Neuron (in vitro differentiated cells): ENCODE results near the gene KCNE2.
"Not testable (repeated sequence)": the region's sequence is repeated elsewhere in the genome, so short reads cannot be mapped to it uniquely, and the experiment has no call there.

ENCODE experiments used
- H2AFZ ChIP-seq: one replicate; pipeline ENCODE4 v1.6.1; 2013; ENCODE audit warnings: low read depth, mild to moderate bottlenecking, inconsistent platforms, low read length, moderate library complexity
- H3K27me3 ChIP-seq: one replicate; pipeline ENCODE4 v1.6.1; 2013; ENCODE audit warnings: low read length; ENCODE audit not compliant: insufficient read depth
- H3K36me3 ChIP-seq: one replicate; pipeline ENCODE4 v1.6.1; 2013; ENCODE audit warnings: low read length; ENCODE audit not compliant: insufficient read depth
- H3K4me1 ChIP-seq: one replicate; pipeline ENCODE4 v1.6.1; 2013; ENCODE audit warnings: low read length; ENCODE audit not compliant: insufficient read depth
- H3K4me3 ChIP-seq: 2 replicates; pipeline ENCODE4 v1.5.1; 2013; ENCODE audit warnings: mild to moderate bottlenecking, low read length, moderate library complexity
- H3K9me3 ChIP-seq: one replicate; pipeline ENCODE4 v1.6.1; 2013; ENCODE audit warnings: low read length

Gene KCNE2

DNA sequence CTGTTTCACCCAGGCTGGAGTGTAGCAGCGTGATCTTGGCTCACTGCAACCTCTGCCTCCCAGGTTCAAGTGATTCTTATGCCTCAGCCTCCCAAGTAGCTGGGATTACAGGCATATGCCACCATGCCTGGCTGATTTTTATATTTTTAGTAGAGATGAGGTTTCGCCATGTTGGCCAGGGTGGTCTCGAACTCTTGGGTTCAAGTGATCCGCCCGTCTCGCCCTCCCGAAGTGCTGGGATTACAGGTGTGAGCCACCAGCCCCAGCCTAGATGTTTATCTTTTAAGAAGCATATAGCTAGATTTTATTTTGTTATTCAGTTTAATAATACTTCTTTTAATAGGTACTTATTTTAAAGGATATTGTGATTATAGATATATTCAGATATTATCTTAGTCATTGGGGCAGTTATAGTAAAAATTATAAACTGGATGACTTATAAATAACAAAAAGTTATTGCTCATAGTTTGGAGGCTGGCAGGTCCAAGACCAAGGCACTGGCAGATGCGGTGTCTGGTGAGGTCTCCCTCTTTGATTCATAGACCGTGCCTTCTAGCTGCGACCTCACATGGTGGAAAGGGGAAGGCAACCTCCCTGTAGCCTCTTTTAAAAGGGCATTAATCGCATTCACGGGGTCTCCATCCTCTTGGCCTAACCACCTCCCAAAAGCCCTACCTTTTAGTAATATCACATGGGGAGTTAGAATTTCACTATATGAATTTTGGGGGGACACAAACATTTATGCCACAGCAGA is 3.1 kb upstream of the KCNE2 start:
- H3K36me3 ChIP-seq = no peaks in the 10 kb centered on the region
- no peak overlapping the region for H2AFZ ChIP-seq
- no peaks in the 10 kb centered on the region for H3K4me1 ChIP-seq
- no peak overlapping the region for H3K4me3 ChIP-seq
- H3K27me3 ChIP-seq = no peaks in the 10 kb centered on the region
- H3K9me3 ChIP-seq = no peaks in the 10 kb centered on the region

DNA sequence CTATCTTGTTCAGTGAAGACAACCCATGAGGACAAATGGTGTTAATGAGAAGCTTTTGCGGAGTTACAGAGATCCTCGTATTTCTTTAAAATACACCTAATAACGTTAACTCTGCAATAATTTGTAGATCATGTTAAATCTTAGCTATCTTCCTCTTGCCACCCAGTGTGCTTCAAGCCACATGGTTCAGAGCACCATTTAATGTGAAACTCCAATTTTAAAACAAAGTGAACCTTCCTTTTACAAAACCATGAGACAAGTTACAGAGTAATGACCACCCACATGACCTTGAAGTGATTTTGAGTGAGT is 1.7 kb upstream of the KCNE2 start:
- Histone ChIP-seq H3K9me3 (no peaks in the 10 kb centered on the region), H3K4me3 (no peak overlapping the region), H3K36me3 (no peaks in the 10 kb centered on the region), H3K27me3 (no peaks in the 10 kb centered on the region), H2AFZ (no peak overlapping the region), H3K4me1 (no peaks in the 10 kb centered on the region)

DNA sequence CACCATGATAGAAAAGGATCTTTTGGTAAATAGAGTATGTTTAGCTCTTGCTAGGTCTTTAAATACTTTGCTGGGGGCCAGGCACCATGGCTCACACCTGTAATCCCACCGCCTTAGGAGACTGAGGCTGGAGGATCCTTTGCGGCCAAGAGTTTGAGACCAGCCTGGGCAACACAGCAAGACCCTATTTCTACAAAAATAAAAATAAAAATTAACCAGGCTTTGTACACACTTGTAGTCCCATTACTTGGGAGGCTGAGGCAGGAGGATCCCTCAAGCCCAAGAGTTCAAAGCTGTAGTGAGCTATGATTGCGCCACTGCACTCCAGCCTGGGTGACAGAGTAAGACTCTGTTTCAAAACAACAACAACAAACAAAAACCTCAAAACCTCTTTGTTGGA is 1.1 kb upstream of the KCNE2 start:
- Histone ChIP-seq H3K4me3 (no peak overlapping the region), H3K27me3 (no peaks in the 10 kb centered on the region), H3K36me3 (no peaks in the 10 kb centered on the region), H3K9me3 (no peaks in the 10 kb centered on the region), H3K4me1 (peaks cover 2% of the 10 kb centered on the region), H2AFZ (no peak overlapping the region)

DNA sequence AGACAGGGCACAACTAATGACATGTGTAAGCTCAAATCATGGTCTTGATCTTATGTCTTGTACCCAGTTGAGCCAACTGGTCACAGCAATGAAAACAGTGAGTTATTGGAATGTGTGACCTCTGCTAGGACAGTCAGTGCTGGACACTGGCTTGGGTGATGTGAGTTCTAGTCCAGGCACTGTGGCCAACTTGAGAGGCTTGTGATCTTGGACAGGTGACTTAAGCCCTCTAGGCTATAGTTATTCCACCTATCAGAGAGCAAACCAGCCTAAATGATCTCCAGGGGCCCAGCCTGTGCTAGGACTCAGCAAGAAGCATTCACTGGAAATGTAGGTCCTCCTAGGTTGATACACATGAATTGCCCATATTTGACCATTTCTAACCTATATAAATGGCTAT is 1.1 kb downstream of the KCNE2 start:
- Histone ChIP-seq H3K4me1 (peaks cover 2% of the 10 kb centered on the region), H3K36me3 (no peaks in the 10 kb centered on the region), H3K27me3 (no peaks in the 10 kb centered on the region), H3K4me3 (no peak overlapping the region), H3K9me3 (no peaks in the 10 kb centered on the region), H2AFZ (no peak overlapping the region)

DNA sequence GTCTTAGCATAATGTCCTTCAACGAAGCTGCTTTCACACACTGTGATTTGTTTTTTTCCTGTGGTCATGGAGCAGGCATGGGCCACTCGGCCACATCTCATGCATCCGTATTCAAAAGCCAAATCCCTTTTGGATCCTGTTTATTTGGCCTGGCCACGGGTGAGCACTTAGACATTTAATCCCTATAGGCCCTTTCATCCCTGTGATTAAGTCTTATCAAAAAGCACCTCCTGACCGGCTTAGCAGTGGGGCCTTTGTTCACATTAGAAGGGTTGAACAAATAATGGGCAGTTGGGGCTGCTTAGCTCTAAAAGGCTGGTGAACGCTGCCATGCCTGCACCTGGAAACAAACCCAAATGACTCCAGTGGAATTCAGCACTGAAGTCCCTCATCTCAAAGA is 2.0 kb downstream of the KCNE2 start:
- Histone ChIP-seq H3K27me3 (no peaks in the 10 kb centered on the region), H3K36me3 (no peaks in the 10 kb centered on the region), H3K4me3 (no peak overlapping the region), H2AFZ (no peak overlapping the region), H3K9me3 (no peaks in the 10 kb centered on the region), H3K4me1 (peaks cover 2% of the 10 kb centered on the region)

DNA sequence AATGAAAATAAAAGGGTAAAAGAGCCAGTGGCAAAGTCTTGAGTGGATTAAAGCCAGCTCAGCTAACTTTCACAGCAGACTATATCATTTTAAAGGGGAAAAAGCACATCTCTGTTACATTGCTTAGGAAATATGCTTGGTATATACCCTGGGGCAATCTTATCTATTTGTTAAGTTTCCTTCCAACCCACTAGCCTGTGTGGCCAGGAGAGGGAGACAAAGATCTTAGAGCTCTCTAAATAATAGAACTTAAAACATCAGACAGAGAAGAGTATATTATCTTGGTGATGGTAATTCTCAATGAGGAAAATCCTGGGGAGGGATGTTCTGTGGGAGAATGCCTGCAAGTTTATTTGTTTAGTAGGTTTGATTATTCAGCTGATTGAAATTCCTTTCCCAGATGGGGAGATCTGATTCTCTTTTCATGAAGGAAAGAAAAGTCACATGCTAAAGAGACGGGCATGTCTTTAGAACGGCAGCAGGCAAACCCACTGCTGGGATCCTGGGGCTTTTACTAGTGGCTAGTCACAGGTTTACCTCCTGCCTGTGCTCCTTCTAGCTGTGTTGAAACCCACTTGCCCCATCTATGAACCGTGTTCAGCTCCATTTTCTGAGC is 3.6 kb downstream of the KCNE2 start:
- Histone ChIP-seq H2AFZ (no peak overlapping the region), H3K27me3 (no peaks in the 10 kb centered on the region), H3K4me3 (no peak overlapping the region), H3K9me3 (no peaks in the 10 kb centered on the region), H3K4me1 (peaks cover 2% of the 10 kb centered on the region), H3K36me3 (no peaks in the 10 kb centered on the region)

DNA sequence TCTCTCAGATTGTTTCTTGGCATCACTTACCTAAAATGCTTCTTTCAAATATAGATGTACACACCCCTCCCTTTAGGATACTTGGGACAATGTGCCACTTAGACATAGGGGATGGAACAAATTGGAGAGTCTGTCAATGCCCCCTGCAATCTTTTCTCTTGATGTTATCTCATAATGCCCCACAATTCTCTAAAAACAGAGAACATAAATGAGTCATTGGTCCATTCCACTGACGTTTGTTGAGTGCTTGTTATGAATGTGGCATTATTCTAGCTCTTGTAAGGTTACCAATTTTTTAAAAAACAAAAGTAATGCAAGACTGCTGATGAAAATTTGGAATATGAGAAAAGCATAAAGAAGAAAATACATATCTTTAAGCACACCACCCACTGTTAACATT is 5.9 kb downstream of the KCNE2 start:
- H3K36me3 ChIP-seq = no peaks in the 10 kb centered on the region
- no peak overlapping the region for H2AFZ ChIP-seq
- H3K9me3 ChIP-seq = no peaks in the 10 kb centered on the region
- no peaks in the 10 kb centered on the region for H3K27me3 ChIP-seq
- H3K4me1 ChIP-seq = peaks cover 2% of the 10 kb centered on the region
- H3K4me3 ChIP-seq = no peak overlapping the region

DNA sequence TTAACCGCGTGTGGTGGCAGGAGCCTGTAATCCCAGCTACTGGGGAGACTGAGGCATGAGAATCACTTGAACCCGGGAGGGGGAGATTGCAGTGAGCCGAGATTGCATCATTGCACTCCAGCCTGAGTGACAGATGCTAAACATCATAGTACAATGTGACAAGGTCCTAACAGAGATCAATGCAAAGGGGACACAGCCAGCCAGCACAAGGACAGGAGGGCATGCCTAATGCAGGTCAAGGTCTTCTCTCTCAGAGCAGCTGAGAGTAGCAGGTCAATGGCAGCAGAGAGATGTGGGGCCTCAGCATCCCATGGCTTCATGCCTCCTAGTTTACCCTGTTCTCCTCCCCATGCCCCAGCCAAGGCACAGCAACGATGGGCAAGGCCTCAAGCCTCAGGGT is 8.5 kb downstream of the KCNE2 start:
- no peak overlapping the region for H3K4me3 ChIP-seq
- no peak overlapping the region for H2AFZ ChIP-seq
- no peaks in the 10 kb centered on the region for H3K9me3 ChIP-seq

DNA sequence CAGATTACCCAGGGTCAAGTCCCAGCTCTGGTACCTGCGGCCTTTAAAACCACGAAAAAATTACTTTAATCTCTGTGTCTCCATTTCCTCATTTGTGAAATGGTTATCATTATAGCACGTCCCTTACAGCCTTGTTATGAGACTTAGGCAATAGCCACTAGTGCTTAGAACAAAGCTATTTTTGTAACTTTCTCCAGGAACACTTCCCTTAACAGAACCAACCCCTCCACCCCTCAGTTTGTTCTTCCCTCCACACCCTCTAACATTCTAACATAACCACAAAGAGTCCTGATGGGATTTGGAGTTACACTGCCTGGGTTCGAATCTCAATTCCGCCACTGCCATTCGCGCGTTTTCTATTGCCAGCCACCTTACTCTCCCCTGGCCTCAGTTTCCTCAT is 10.7 kb downstream of the KCNE2 start:
- not testable (repeated sequence) for H2AFZ ChIP-seq, H3K4me1 ChIP-seq, H3K9me3 ChIP-seq, H3K4me3 ChIP-seq, H3K36me3 ChIP-seq, H3K27me3 ChIP-seq

More for the DNA sequence above, 8.5 kb downstream of the KCNE2 start:
- no peaks in the 10 kb centered on the region for H3K27me3 ChIP-seq
- no peaks in the 10 kb centered on the region for H3K36me3 ChIP-seq
- H3K4me1 ChIP-seq = peaks cover 2% of the 10 kb centered on the region

DNA sequence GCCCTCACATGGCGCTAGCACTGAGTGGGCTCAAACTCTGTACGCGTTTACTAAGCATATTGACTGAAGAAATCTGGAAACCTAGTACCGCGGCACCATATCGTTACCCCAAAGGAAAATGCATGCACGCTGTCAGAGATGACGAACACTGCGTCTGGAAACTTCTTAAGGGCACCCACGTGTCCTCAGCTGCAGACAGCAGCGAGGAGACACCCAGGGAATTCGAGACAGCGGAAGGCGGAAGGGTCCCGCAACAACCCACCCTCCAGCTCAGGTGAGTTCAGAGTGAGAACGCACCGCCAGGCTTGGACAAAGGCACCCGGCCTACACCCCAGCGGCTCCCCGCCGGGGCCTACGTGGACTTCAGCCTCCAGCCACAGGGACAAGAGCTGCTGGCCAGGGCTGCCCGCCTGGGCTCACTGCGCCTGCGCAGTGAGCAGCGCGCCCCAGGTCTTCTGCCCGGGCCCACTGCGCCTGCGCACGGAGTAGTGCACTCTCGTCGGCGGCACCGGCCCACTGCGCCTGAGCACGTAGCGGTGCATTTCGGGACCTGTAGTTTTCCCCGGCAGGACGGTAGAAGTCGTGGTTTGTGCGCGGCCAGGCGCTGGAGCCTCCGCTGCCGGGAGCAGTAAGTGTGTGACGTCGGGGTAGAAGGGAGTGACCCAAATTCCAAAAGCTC is 11.3 kb downstream of the KCNE2 start, which contains the start of gene SMIM11:
Gene SMIM11 (plus strand): TSS at position 568 of the 679 bp plus-strand sequence. CDS start 3,998 bp downstream, outside the sequence.
- H3K36me3 ChIP-seq, H3K4me3 ChIP-seq, H3K9me3 ChIP-seq, H2AFZ ChIP-seq, H3K27me3 ChIP-seq, H3K4me1 ChIP-seq: not testable (repeated sequence)

DNA sequence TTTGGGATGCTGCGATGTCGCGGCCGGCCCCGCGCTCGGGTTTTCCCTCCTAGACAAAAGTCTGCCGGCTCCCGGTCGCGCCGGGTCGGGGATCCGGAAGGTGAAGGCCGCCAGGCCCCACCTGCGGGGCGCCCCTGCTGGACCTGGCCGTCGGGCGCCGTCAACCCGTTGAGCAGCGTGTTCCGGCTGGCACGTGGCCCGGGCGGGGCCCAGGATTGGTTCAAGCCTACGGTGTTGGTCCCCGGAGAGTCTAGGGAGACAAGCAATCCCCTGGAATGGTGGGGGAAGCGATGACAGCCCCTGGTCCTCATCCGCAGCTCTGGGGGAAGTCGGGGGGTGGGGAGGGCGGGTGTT is 11.8 kb downstream of the KCNE2 start:
- not testable (repeated sequence) for H2AFZ ChIP-seq, H3K36me3 ChIP-seq, H3K4me3 ChIP-seq, H3K27me3 ChIP-seq, H3K4me1 ChIP-seq, H3K9me3 ChIP-seq

DNA sequence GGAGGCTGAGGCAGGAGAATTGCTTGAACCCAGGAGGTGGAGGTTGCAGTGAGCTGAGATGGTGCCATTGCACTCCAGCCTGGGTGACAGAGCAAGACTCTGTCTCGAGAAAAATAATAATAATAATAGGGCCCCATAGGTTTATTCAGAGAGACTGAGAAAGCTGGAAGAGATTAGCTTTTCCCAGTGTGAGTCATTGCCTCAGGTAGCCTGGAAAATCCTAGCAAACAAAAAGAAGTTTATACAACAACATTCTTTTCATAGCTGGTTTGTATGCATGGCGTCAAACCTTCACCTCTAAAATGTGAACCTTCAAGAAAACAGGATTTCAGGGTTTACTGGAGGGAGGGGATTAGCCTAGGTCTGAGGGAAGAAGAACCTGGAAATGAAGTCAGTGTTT is 19.3 kb downstream of the KCNE2 start:
- H3K27me3 ChIP-seq, H3K4me1 ChIP-seq, H2AFZ ChIP-seq, H3K9me3 ChIP-seq, H3K36me3 ChIP-seq, H3K4me3 ChIP-seq: not testable (repeated sequence)

DNA sequence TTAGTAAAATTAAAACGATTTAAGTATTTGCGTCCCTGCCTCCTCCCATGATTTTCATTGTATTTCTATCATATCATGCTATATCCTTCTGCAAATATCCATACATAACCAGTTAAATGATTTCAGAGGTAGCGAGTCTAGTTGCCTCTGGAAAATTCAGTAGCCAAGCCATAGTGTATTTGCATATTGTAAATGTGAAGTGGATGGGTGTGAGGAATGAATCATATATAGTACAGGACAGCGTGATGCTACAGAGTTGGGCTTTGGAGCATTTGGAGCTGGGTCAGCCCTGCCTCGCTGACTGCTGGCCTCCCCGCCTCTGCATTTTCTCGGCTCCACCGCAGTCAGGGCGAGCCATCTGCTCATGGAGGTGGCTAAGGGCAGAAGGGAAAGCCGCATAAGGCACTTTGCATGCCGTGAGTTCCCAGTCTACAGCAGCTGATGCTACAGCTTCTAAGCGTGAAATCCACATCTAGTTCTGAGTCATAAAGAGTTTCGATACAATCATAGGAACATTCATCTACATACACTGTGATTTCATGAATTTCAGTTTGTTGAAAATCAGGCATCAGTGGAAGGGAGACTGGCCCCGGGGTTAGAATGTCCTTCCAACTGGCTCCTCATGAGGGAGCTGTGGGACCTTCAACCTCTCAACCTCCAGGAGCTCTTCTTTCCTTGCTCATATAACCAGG is 20.1 kb downstream of the KCNE2 start:
- H3K9me3 ChIP-seq, H3K4me3 ChIP-seq, H2AFZ ChIP-seq, H3K4me1 ChIP-seq, H3K36me3 ChIP-seq, H3K27me3 ChIP-seq: not testable (repeated sequence)
